Breast epithelium (tissue), 3 donors: ENCODE data around the gene MBD2.

ENCODE experiments used
- POLR2A ChIP-seq: fragments of 450-650 bp; IDR thresholded peaks from one replicate; pipeline ENCODE4 v1.6.1; 2016; ENCODE audit warnings: antibody characterized with exemption, mild to moderate bottlenecking, moderate library complexity
- POLR2AphosphoS5 ChIP-seq, 3 donors: sonication (generic); formaldehyde crosslinking; IDR thresholded peaks; one replicate each; pipeline ENCODE4 v1.6.1; 2017; ENCODE audit warnings: antibody characterized with exemption in 3 of 3
- TF ChIP-seq, protein P1 (sequence below), 3 donors: fragments of 450-650 bp; IDR thresholded peaks; one replicate each; pipeline ENCODE4 v1.5.1; 2016 to 2017; ENCODE audit warnings: antibody characterized with exemption in 3 of 3, mild to moderate bottlenecking in 3 of 3, moderate library complexity in 3 of 3

DNA sequence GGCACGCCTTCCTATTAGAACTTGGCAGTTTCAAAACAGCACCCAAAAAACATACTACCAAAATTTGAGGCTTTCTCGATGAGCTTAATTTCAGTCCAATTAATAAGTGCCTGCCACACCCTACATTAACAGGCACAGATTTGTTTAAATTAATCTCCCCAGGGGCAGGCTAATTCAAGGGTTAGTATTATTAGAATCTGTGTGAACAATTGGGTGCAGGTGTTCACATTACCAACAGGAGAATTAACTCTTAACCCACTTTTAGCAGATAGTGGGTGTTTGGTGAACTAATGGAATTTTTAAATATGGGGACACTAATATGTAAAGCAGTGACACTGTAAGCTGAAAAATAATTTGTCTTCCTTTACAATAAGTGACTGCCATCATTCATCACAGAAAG, 4.1 kb downstream of the MBD2 start:
- TF ChIP-seq, protein P1, sequence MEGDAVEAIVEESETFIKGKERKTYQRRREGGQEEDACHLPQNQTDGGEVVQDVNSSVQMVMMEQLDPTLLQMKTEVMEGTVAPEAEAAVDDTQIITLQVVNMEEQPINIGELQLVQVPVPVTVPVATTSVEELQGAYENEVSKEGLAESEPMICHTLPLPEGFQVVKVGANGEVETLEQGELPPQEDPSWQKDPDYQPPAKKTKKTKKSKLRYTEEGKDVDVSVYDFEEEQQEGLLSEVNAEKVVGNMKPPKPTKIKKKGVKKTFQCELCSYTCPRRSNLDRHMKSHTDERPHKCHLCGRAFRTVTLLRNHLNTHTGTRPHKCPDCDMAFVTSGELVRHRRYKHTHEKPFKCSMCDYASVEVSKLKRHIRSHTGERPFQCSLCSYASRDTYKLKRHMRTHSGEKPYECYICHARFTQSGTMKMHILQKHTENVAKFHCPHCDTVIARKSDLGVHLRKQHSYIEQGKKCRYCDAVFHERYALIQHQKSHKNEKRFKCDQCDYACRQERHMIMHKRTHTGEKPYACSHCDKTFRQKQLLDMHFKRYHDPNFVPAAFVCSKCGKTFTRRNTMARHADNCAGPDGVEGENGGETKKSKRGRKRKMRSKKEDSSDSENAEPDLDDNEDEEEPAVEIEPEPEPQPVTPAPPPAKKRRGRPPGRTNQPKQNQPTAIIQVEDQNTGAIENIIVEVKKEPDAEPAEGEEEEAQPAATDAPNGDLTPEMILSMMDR (IDR thresholded peaks at IDR 0.05), result no peak
- TF ChIP-seq POLR2AphosphoS5 (IDR thresholded peaks at IDR 0.05) (no peak), POLR2A (no peak)
